ENCODE measurements around the gene MRPL38. TPM values are rescaled to one million over a fixed set of nuclear protein-coding genes. Genes with fewer than 3 reads are reported as not detected.
"Not testable (repeated sequence)": the region's sequence is repeated elsewhere in the genome, so short reads cannot be mapped to it uniquely, and the experiment has no call there.

Gene MRPL38
- total and polyA plus RNA-seq, 4 donors, result 26.3 to 116 (median 75.9) TPM

DNA sequence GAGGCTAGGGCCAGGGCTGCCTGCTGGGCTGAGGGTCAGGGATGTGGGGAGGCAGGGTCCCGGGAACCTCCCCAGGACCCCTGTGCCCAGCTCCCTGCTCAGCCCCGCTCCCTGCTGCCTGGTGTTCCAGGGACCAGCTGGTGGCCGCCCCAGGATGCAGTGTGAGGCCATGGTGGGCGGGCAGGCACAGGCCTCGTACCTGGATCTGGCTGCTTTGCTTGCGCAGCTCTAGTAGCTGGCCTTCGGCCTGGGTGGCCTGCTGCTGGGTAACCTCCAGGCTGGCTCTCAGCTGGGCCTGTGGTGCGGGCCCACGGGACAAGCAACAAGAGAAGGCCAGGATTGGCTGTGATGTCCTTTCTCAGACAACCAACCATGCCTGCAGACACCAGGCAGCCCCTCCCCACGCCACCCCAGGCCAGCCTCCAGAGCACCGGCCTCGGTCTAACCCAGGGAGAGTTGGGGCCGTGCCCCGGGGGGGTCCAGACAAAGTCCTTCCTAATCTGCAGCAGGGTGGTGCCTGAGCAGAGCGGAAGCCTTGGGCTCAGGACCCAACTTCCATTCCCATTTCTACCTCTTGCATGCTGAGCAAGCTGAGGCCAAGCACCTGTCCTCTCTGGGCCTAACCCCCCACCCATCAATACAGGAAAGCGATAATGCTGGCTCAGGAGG is 12.0 kb downstream of the MRPL38 start:
- peaks cover 65% of the 10 kb centered on the region for H3K36me3 ChIP-seq (ENCODE audit: control insufficient read depth, insufficient read depth, low read length)
- no peak overlapping the region for H3K27ac ChIP-seq (ENCODE audit: low read depth, low read length)

DNA sequence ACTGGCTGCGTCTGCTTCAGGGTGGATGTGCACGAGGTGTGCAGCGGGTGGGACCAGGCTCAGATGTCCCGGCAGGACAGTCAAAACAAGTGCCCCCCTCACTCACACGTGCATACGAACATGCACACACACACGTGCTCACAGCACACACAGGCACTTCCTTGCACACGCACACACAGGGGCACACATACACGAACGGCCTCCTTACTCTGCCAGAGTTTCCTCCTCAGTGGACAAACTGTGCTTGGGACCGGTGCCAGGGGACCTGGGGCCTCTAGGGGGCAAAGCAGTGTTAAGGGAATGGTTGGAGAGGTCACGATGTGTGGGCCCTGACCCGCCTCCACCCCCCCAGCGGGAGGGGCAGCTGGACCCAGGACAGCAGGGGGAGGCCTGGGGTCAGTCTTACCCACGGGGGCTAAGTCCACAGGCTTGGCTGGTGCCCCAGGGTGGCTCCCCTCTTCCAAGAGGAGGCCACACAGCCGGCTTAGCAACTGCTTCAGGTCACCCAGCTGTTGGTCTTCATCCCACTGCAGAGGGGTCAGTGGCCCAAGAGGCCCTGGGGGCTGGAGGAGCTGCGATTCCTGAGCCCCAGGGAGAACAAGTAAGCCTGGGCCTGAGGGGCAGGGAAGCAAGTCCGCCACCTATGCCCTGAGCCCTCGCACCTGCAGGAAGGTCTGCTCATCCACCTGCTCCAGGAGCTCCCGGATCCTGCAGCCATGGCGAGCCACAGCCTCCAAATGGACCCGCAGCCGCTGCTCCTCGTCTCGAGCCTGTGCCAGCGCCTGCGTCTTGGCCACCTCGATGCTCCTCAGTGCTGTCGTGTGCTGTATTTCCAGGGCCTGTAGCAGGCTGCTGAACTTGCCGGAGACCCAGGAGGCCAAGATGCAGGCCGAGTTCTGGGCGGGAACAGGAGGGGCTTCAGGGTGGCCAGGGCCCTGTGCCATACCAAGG is 12.8 kb downstream of the MRPL38 start:
- WGBS (ENCODE audit: insufficient coverage), result 84% methylated on average over 24 of the region's 32 CpGs
- Histone ChIP-seq H3K9me3 (ENCODE audit: control insufficient read depth, insufficient read depth, low read length) (no peaks in the 10 kb centered on the region), H3K4me3 (ENCODE audit: low read depth, low read length) (no peak overlapping the region), H3K27me3 (ENCODE audit: control insufficient read depth, insufficient read depth, low read length) (no peaks in the 10 kb centered on the region), H3K27ac (ENCODE audit: low read depth, low read length) (no peak overlapping the region), H3K36me3 (ENCODE audit: control insufficient read depth, insufficient read depth, low read length) (peaks cover 59% of the 10 kb centered on the region), H3K4me1 (ENCODE audit: control insufficient read depth, insufficient read depth, low read length) (peaks cover 41% of the 10 kb centered on the region)
- no peak for DNase-seq (ENCODE audit: low read depth in 4 of 6, low spot score in 6 of 6)

More for the DNA sequence above, 12.0 kb downstream of the MRPL38 start:
- H3K9me3 ChIP-seq (ENCODE audit: control insufficient read depth, insufficient read depth, low read length), result no peaks in the 10 kb centered on the region
- 96% methylated on average over 16 of the region's 16 CpGs for WGBS (ENCODE audit: insufficient coverage)
- peaks cover 49% of the 10 kb centered on the region for H3K4me1 ChIP-seq (ENCODE audit: control insufficient read depth, insufficient read depth, low read length)
- DNase-seq (ENCODE audit: low read depth in 4 of 6, low spot score in 6 of 6), result no peak
- H3K27me3 ChIP-seq (ENCODE audit: control insufficient read depth, insufficient read depth, low read length), result no peaks in the 10 kb centered on the region
- H3K4me3 ChIP-seq (ENCODE audit: low read depth, low read length), result no peak overlapping the region

- H3K36me3 ChIP-seq (ENCODE audit: control insufficient read depth, insufficient read depth, low read length), result peaks cover 59% of the 10 kb centered on the region
- H3K4me3 ChIP-seq (ENCODE audit: low read depth, low read length), result no peak overlapping the region
- H3K4me1 ChIP-seq (ENCODE audit: control insufficient read depth, insufficient read depth, low read length), result peaks cover 40% of the 10 kb centered on the region
- H3K9me3 ChIP-seq (ENCODE audit: control insufficient read depth, insufficient read depth, low read length), result no peaks in the 10 kb centered on the region
- H3K27ac ChIP-seq (ENCODE audit: low read depth, low read length), result no peak overlapping the region
- DNase-seq (ENCODE audit: low read depth in 4 of 6, low spot score in 6 of 6), result no peak
- WGBS (ENCODE audit: insufficient coverage), result 90% methylated on average over 31 of the region's 31 CpGs
- no peaks in the 10 kb centered on the region for H3K27me3 ChIP-seq (ENCODE audit: control insufficient read depth, insufficient read depth, low read length)
Measured at GRCh38 chr17:75891022-75891604, 13.6 kb downstream of the MRPL38 start.

DNA sequence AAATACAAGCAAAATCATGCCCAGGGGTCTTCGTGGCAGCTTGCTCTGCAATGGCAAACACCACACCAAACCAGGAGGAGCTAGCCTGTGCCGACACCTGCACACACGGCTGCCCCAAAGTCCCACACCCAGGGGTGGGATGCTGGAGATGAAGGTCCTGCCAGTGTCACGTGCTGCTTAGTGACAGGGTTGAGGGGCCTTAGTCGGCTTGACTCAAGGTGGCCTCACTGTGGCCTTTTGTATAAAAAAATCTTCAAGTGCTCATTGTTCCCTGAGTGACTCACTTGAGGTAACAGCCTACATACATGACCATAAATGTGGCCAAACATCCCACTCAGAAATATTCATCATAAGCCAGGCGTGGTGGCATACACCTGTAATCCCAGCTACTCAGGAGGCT is 15.2 kb downstream of the MRPL38 start:
- H3K4me3 ChIP-seq (ENCODE audit: low read depth, low read length), result no peak overlapping the region
- H3K4me1 ChIP-seq (ENCODE audit: control insufficient read depth, insufficient read depth, low read length), result peaks cover 23% of the 10 kb centered on the region
- no peaks in the 10 kb centered on the region for H3K9me3 ChIP-seq (ENCODE audit: control insufficient read depth, insufficient read depth, low read length)
- 51% methylated on average over 2 of the region's 6 CpGs for WGBS (ENCODE audit: insufficient coverage)
- no peaks in the 10 kb centered on the region for H3K27me3 ChIP-seq (ENCODE audit: control insufficient read depth, insufficient read depth, low read length)
- DNase-seq (ENCODE audit: low read depth in 4 of 6, low spot score in 6 of 6), result no peak
- H3K36me3 ChIP-seq (ENCODE audit: control insufficient read depth, insufficient read depth, low read length), result peaks cover 51% of the 10 kb centered on the region
- no peak overlapping the region for H3K27ac ChIP-seq (ENCODE audit: low read depth, low read length)

DNA sequence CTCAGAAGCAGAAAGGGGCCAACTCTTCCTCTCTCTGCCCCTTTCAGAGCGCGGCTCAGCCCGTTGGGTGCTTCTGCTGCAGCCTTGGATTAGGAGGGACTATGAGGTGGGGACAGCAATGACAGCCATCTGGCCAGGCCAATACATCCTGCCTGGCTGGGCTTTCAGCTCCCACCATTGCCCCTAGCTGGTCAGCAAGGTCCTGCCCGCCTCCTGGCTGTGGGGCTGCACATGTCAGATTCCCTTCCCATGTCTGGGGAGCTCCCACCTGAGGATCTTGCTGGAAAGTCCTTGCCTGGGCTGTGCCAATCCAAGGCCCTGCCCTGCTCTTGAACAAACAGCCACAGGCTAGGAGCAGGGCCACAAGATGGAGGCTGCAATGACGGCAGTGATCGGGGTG is 16.2 kb downstream of the MRPL38 start:
- Histone ChIP-seq H3K4me3 (ENCODE audit: low read depth, low read length) (no peak overlapping the region), H3K36me3 (ENCODE audit: control insufficient read depth, insufficient read depth, low read length) (peaks cover 44% of the 10 kb centered on the region), H3K27me3 (ENCODE audit: control insufficient read depth, insufficient read depth, low read length) (no peaks in the 10 kb centered on the region), H3K9me3 (ENCODE audit: control insufficient read depth, insufficient read depth, low read length) (no peaks in the 10 kb centered on the region), H3K27ac (ENCODE audit: low read depth, low read length) (no peak overlapping the region), H3K4me1 (ENCODE audit: control insufficient read depth, insufficient read depth, low read length) (peaks cover 15% of the 10 kb centered on the region)
- WGBS (ENCODE audit: insufficient coverage), result 100% methylated on average over 1 of the region's 6 CpGs
- DNase-seq (ENCODE audit: low read depth in 4 of 6, low spot score in 6 of 6), result no peak

- DNase-seq (ENCODE audit: low read depth in 4 of 6, low spot score in 6 of 6); H3K9me3 ChIP-seq (ENCODE audit: control insufficient read depth, insufficient read depth, low read length); H3K4me3 ChIP-seq (ENCODE audit: low read depth, low read length); H3K27ac ChIP-seq (ENCODE audit: low read depth, low read length); H3K4me1 ChIP-seq (ENCODE audit: control insufficient read depth, insufficient read depth, low read length); H3K27me3 ChIP-seq (ENCODE audit: control insufficient read depth, insufficient read depth, low read length): not testable (repeated sequence)
- WGBS (ENCODE audit: insufficient coverage), result 86% methylated on average over 4 of the region's 9 CpGs
- H3K36me3 ChIP-seq (ENCODE audit: control insufficient read depth, insufficient read depth, low read length), result peaks cover 19% of the 10 kb centered on the region
Measured at GRCh38 chr17:75885860-75886259, 18.8 kb downstream of the MRPL38 start.

DNA sequence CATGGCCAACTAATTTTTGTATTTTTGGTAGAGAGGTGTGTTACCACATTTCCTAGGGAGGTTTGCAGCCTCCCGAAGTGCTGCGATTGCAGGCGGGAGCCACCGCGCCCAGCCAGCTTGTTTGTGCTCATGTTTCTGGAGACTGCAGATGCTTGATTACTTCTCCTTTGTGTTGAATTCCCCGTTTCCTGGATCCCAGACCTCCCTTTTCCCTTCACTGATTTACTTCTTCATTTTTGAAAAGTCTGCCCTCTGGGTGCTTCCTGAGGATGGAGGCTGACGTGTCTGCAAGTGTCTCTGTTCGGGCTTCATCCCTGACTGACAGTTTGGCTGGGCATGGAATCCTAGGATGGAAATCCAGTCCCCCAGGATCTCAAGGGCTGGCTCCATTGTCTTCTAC is 19.3 kb downstream of the MRPL38 start:
- no peaks in the 10 kb centered on the region for H3K9me3 ChIP-seq (ENCODE audit: control insufficient read depth, insufficient read depth, low read length)
- peaks cover 14% of the 10 kb centered on the region for H3K36me3 ChIP-seq (ENCODE audit: control insufficient read depth, insufficient read depth, low read length)
- H3K27ac ChIP-seq (ENCODE audit: low read depth, low read length), result no peak overlapping the region
- H3K4me3 ChIP-seq (ENCODE audit: low read depth, low read length), result no peak overlapping the region
- DNase-seq (ENCODE audit: low read depth in 4 of 6, low spot score in 6 of 6), result no peak
- H3K4me1 ChIP-seq (ENCODE audit: control insufficient read depth, insufficient read depth, low read length), result no peaks in the 10 kb centered on the region
- no peaks in the 10 kb centered on the region for H3K27me3 ChIP-seq (ENCODE audit: control insufficient read depth, insufficient read depth, low read length)
- 78% methylated on average over 2 of the region's 8 CpGs for WGBS (ENCODE audit: insufficient coverage)

- Histone ChIP-seq H3K27ac (ENCODE audit: low read depth, low read length) (no peak overlapping the region), H3K36me3 (ENCODE audit: control insufficient read depth, insufficient read depth, low read length) (peaks cover under 1% of the 10 kb centered on the region), H3K4me1 (ENCODE audit: control insufficient read depth, insufficient read depth, low read length) (peaks cover 14% of the 10 kb centered on the region), H3K9me3 (ENCODE audit: control insufficient read depth, insufficient read depth, low read length) (no peaks in the 10 kb centered on the region), H3K4me3 (ENCODE audit: low read depth, low read length) (no peak overlapping the region), H3K27me3 (ENCODE audit: control insufficient read depth, insufficient read depth, low read length) (peaks cover 11% of the 10 kb centered on the region)
- WGBS (ENCODE audit: insufficient coverage), result 83% methylated on average over 10 of the region's 15 CpGs
- no peak for DNase-seq (ENCODE audit: low read depth in 4 of 6, low spot score in 6 of 6)
Measured at GRCh38 chr17:75881678-75882454, 22.8 kb downstream of the MRPL38 start.

DNA sequence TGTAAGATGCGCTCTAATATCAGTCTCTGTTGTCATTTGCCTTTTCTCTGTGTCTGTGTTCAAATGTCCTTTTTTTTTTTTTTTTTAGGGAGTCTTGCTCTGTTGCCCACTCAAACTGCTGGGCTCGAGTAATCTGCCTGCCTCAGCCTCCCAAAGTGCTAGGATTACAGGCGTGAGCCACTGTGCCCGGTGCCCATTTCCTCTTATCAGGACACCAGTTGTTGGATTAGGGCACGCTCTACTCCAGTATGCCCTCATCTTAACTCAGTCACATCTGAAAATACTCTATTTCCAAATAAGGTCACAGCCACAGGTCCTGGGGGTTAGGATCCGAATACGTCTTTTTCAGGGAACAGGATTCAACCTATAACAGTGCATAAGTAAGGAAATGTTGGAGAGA is 24.4 kb downstream of the MRPL38 start:
- H3K27ac ChIP-seq (ENCODE audit: low read depth, low read length), result no peak overlapping the region
- peaks cover 16% of the 10 kb centered on the region for H3K36me3 ChIP-seq (ENCODE audit: control insufficient read depth, insufficient read depth, low read length)
- H3K4me3 ChIP-seq (ENCODE audit: low read depth, low read length), result no peak overlapping the region
- WGBS (ENCODE audit: insufficient coverage), result 84% methylated on average over 6 of the region's 7 CpGs
- no peaks in the 10 kb centered on the region for H3K9me3 ChIP-seq (ENCODE audit: control insufficient read depth, insufficient read depth, low read length)
- H3K4me1 ChIP-seq (ENCODE audit: control insufficient read depth, insufficient read depth, low read length), result peaks cover 30% of the 10 kb centered on the region
- DNase-seq (ENCODE audit: low read depth in 4 of 6, low spot score in 6 of 6), result no peak
- peaks cover 11% of the 10 kb centered on the region for H3K27me3 ChIP-seq (ENCODE audit: control insufficient read depth, insufficient read depth, low read length)

Data from spinal cord (tissue), 10 donors.